Mononuclear cell (primary cell): ENCODE results near the gene NATD1. TPM values are rescaled to one million over a fixed set of nuclear protein-coding genes. Genes with fewer than 3 reads are reported as not detected.
A peak's percentile ranks its signal among the peaks of the same experiment; 100 is the strongest.

Experiments
- H3K27me3 ChIP-seq: 2 replicates; pipeline ENCODE4 v1.6.0; 2011; ENCODE audit warnings: low read length, control low read depth; ENCODE audit not compliant: insufficient read depth
- H3K4me1 ChIP-seq: 2 replicates; pipeline ENCODE4 v1.5.1; 2011; ENCODE audit warnings: mild to moderate bottlenecking, low read length, control low read depth; ENCODE audit not compliant: insufficient read depth
- H3K4me3 ChIP-seq: 2 replicates; pipeline ENCODE4 v1.5.1; 2011; ENCODE audit warnings: mild to moderate bottlenecking, low read length, moderate library complexity
- H3K9me3 ChIP-seq: 2 replicates; pipeline ENCODE4 v1.5.1; 2011; ENCODE audit warnings: low read depth, mild to moderate bottlenecking, control low read depth, low read length
- total RNA-seq: library from RNA; depleted of rRNA; stranded (reverse); fragments of >200 nt; gene quantifications from one replicate; pipeline ENCODE4 v1.2.3, GENCODE V29; 2012

NATD1 gene
- total RNA-seq, 1 donor = 3.3 TPM

- Histone ChIP-seq H3K4me3 (no peak overlapping the region), H3K27me3 (no peaks in the 10 kb centered on the region), H3K9me3 (no peaks in the 10 kb centered on the region), H3K4me1 (peaks cover 30% of the 10 kb centered on the region)
Observed at GRCh38 chr17:21293831-21294210, 40.6 kb upstream of the NATD1 start.

GRCh38 chr17:21292867-21293830, 39.9 kb upstream of the NATD1 start:
- Histone ChIP-seq H3K4me1 (peaks cover 36% of the 10 kb centered on the region), H3K9me3 (no peaks in the 10 kb centered on the region), H3K27me3 (no peaks in the 10 kb centered on the region), H3K4me3 (no peak overlapping the region)

- H3K4me1 ChIP-seq = peaks cover 47% of the 10 kb centered on the region
- no peaks in the 10 kb centered on the region for H3K27me3 ChIP-seq
- no peaks in the 10 kb centered on the region for H3K9me3 ChIP-seq
- H3K4me3 ChIP-seq = no peak overlapping the region
Observed at GRCh38 chr17:21291862-21292261, 38.7 kb upstream of the NATD1 start.

GRCh38 chr17:21291357-21291756, 38.1 kb upstream of the NATD1 start:
- Histone ChIP-seq H3K9me3 (no peaks in the 10 kb centered on the region), H3K4me3 (no peak overlapping the region), H3K4me1 (peaks cover 52% of the 10 kb centered on the region), H3K27me3 (no peaks in the 10 kb centered on the region)

GRCh38 chr17:21289902-21290571, 36.8 kb upstream of the NATD1 start:
- Histone ChIP-seq H3K4me1 (peaks cover 55% of the 10 kb centered on the region), H3K4me3 (no peak overlapping the region), H3K27me3 (no peaks in the 10 kb centered on the region), H3K9me3 (no peaks in the 10 kb centered on the region)

GRCh38 chr17:21289175-21289901, 36.1 kb upstream of the NATD1 start:
- no peak overlapping the region for H3K4me3 ChIP-seq
- peaks cover 55% of the 10 kb centered on the region for H3K4me1 ChIP-seq

GRCh38 chr17:21288571-21289017, 35.4 kb upstream of the NATD1 start:
- peaks cover 61% of the 10 kb centered on the region for H3K4me1 ChIP-seq
- H3K27me3 ChIP-seq = no peaks in the 10 kb centered on the region

More at GRCh38 chr17:21289175-21289901, 36.1 kb upstream of the NATD1 start:
- Histone ChIP-seq H3K27me3 (no peaks in the 10 kb centered on the region), H3K9me3 (no peaks in the 10 kb centered on the region)

GRCh38 chr17:21287703-21288449, 34.7 kb upstream of the NATD1 start:
- Histone ChIP-seq H3K27me3 (no peaks in the 10 kb centered on the region), H3K4me3 (peak overlapping the region; percentile 86), H3K4me1 (peaks cover 63% of the 10 kb centered on the region), H3K9me3 (no peaks in the 10 kb centered on the region)

More at GRCh38 chr17:21288571-21289017, 35.4 kb upstream of the NATD1 start:
- H3K9me3 ChIP-seq = no peaks in the 10 kb centered on the region
- peak overlapping the region; percentile 30 for H3K4me3 ChIP-seq

GRCh38 chr17:21286909-21287702, 33.9 kb upstream of the NATD1 start:
- Histone ChIP-seq H3K4me3 (peak overlapping the region; percentile 86), H3K9me3 (no peaks in the 10 kb centered on the region), H3K27me3 (no peaks in the 10 kb centered on the region), H3K4me1 (peaks cover 69% of the 10 kb centered on the region)

- peak overlapping the region; percentile 86 for H3K4me3 ChIP-seq
- H3K9me3 ChIP-seq = no peaks in the 10 kb centered on the region
- H3K4me1 ChIP-seq = peaks cover 73% of the 10 kb centered on the region
- no peaks in the 10 kb centered on the region for H3K27me3 ChIP-seq
Observed at GRCh38 chr17:21286066-21286770, 33.0 kb upstream of the NATD1 start.

- peak overlapping the region; percentile 86 for H3K4me3 ChIP-seq
- H3K27me3 ChIP-seq = no peaks in the 10 kb centered on the region
- peaks cover 78% of the 10 kb centered on the region for H3K4me1 ChIP-seq
- H3K9me3 ChIP-seq = no peaks in the 10 kb centered on the region
Observed at GRCh38 chr17:21285164-21286065, 32.2 kb upstream of the NATD1 start.

GRCh38 chr17:21284319-21285163, 31.3 kb upstream of the NATD1 start, which contains the start of gene MAP2K3:
Gene MAP2K3, plus strand, starts transcription at chr17:21284711. Its CDS starts 210 bp downstream, at chr17:21284921.
- Histone ChIP-seq H3K4me3 (peak within 1 kb of the TSS; percentile 86), H3K4me1 (peaks cover 78% of the 10 kb centered on the region), H3K27me3 (no peaks in the 10 kb centered on the region), H3K9me3 (no peaks in the 10 kb centered on the region)
